Sigmoid colon (tissue), 7 donors: ENCODE data around the gene OR5B17. TPM values are rescaled to one million over a fixed set of nuclear protein-coding genes. Genes with fewer than 3 reads are reported as not detected.

Experiments used
- DNase-seq: peaks from one replicate; pipeline ENCODE4 v3.0.0-alpha.2; 2019
- H3K27ac ChIP-seq, 4 donors: fragments of 200-600 bp; sonication (generic); one replicate each; pipeline ENCODE4 v1.5.1; 2016 to 2019; ENCODE audit warnings: mild to moderate bottlenecking in 1 of 4
- H3K27me3 ChIP-seq, 3 donors: fragments of 200-600 bp; sonication (generic); one replicate each; pipeline ENCODE4 v1.5.1; 2019; ENCODE audit warnings: mild to moderate bottlenecking in 1 of 3
- H3K36me3 ChIP-seq, 4 donors: fragments of 200-600 bp; sonication (generic); one replicate each; pipeline ENCODE4 v1.5.1; 2016 to 2019
- H3K4me1 ChIP-seq, 4 donors: fragments of 200-600 bp; sonication (generic); one replicate each; pipeline ENCODE4 v1.5.1; 2017 to 2019
- H3K4me3 ChIP-seq, 4 donors: fragments of 200-600 bp; sonication (generic); one replicate each; pipeline ENCODE4 v1.5.1; 2017 to 2019; ENCODE audit warnings: mild to moderate bottlenecking in 2 of 4, moderate library complexity in 1 of 4
- H3K9me3 ChIP-seq, 4 donors: fragments of 200-600 bp in 3 of 4; sonication (generic) in 3 of 4; one replicate each; pipeline versions ENCODE4 v1.5.1 to v1.6.1; 2013 to 2019
- CTCF ChIP-seq, 4 experiments: fragments of 450-650 bp in 3 of 4; fragments of 200-600 bp in 1 of 4; IDR thresholded peaks; one replicate each; pipeline ENCODE4 v1.5.1; 2016 to 2019; ENCODE audit warnings: antibody characterized with exemption in 4 of 4, mild to moderate bottlenecking in 3 of 4, moderate library complexity in 2 of 4
- EP300 ChIP-seq, 4 donors: sonication (generic); formaldehyde crosslinking; IDR thresholded peaks; one replicate each; pipeline ENCODE4 v1.6.1; 2017; ENCODE audit warnings: antibody characterized with exemption in 4 of 4
- POLR2A ChIP-seq, 2 donors: fragments of 450-650 bp; IDR thresholded peaks; one replicate each; pipeline ENCODE4 v1.6.1; 2016; ENCODE audit warnings: antibody characterized with exemption in 2 of 2, mild to moderate bottlenecking in 2 of 2, moderate library complexity in 2 of 2
- POLR2AphosphoS5 ChIP-seq, 4 donors: sonication (generic); formaldehyde crosslinking; IDR thresholded peaks; one replicate each; pipeline ENCODE4 v1.6.1; 2017; ENCODE audit warnings: antibody characterized with exemption in 4 of 4
- WGBS, 2 donors: extraction: QIAGEN DNeasy Blood & Tissue Kit; methylation state at CpG; one replicate each; pipeline ENCODE4 v1.1.7; 2013; 5-methylcytosine and 5-hydroxymethylcytosine counted together
- intact Hi-C: fragments of 100-400 bp; cut with DNase I; formaldehyde crosslinking; loops from one replicate; pipeline ENCODE4 v1.15.1; 2023
- polyA plus RNA-seq, 3 donors: library from polyadenylated mRNA; stranded (reverse); fragments of 200-250 nt; gene quantifications; one replicate each; pipeline ENCODE4 v1.2.3, GENCODE V29; 2013
- total RNA-seq, 4 donors: library from RNA; depleted of rRNA; stranded (reverse); fragments of >200 nt; gene quantifications; one replicate each; pipeline ENCODE4 v1.1.0, GENCODE V29; 2016
- donor health status: healthy with polysubstance abuse.
- donor health status: Bipolar disorder and iron deficiency.
- donor health status: healthy.

OR5B17 gene
- total and polyA plus RNA-seq, 7 donors, result not detected

- DNase-seq, result no peak
- no peaks in the 10 kb centered on the region for H3K27me3 ChIP-seq
- H3K27ac ChIP-seq, result no peak overlapping the region
- intact Hi-C loops, result no loop called here
- H3K4me1 ChIP-seq, result no peaks in the 10 kb centered on the region
- TF ChIP-seq POLR2A (IDR thresholded peaks at IDR 0.05), result no peak
- no peak for TF ChIP-seq POLR2AphosphoS5 (IDR thresholded peaks at IDR 0.05)
- no peak for TF ChIP-seq CTCF (IDR thresholded peaks at IDR 0.05)
- TF ChIP-seq EP300 (IDR thresholded peaks at IDR 0.05), result no peak
- no peak overlapping the region for H3K4me3 ChIP-seq
- WGBS, 2 donors, result 92 to 95% methylated on average over 1 of the region's 1 CpG
- peaks cover 0 to 5% (median 0%) of the 10 kb centered on the region in 4 donors for H3K9me3 ChIP-seq
- H3K36me3 ChIP-seq, result no peaks in the 10 kb centered on the region
Measured at GRCh38 chr11:58391879-58392278, 33.0 kb upstream of the OR5B17 start.

DNA sequence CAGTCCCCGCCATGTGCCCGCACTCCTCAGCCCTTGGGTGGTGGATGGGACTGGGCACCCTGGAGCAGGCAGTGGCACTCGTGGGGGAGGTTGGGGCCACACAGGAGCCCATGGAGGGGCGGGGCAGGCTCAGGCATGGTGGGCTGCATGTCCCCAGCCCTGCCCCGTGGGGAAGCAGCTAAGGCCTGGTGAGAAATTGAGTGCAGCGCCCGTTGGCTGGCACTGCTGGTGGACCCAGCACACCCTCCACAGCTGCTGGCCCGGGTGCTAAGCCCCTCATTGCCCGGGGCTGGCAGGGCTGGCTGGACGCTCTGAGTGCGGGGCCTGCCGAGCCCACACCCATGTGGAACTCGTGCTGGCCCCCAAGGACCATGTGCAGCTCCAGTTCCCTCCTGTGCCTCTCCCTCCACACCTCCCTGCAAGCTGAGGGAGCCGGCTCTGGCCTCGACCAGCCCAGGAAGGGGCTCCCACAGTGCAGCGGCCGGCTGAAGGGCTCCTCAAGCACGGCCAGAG, 31.7 kb upstream of the OR5B17 start:
- DNase-seq, result no peak
- Histone ChIP-seq H3K4me3 (no peak overlapping the region), H3K27me3 (no peaks in the 10 kb centered on the region), H3K36me3 (no peaks in the 10 kb centered on the region), H3K9me3 (peaks cover 0 to 5% (median 0%) of the 10 kb centered on the region in 4 donors), H3K27ac (no peak overlapping the region), H3K4me1 (no peaks in the 10 kb centered on the region)
- TF ChIP-seq EP300 (IDR thresholded peaks at IDR 0.05) (no peak), CTCF (IDR thresholded peaks at IDR 0.05) (no peak)
- 85 to 89% methylated on average over 18 of the region's 18 CpGs for WGBS, 2 donors
- intact Hi-C loops, result no loop called here

- Histone ChIP-seq H3K4me1 (no peaks in the 10 kb centered on the region), H3K9me3 (no peaks in the 10 kb centered on the region), H3K27ac (no peak overlapping the region), H3K27me3 (no peaks in the 10 kb centered on the region), H3K4me3 (no peak overlapping the region), H3K36me3 (no peaks in the 10 kb centered on the region)
- DNase-seq, result no peak
- WGBS, 2 donors, result 86 to 90% methylated on average over 3 of the region's 3 CpGs
- intact Hi-C loops, result no loop called here
- no peak for TF ChIP-seq CTCF (IDR thresholded peaks at IDR 0.05)
- TF ChIP-seq POLR2A (IDR thresholded peaks at IDR 0.05), result no peak
- TF ChIP-seq EP300 (IDR thresholded peaks at IDR 0.05), result no peak
- no peak for TF ChIP-seq POLR2AphosphoS5 (IDR thresholded peaks at IDR 0.05)
Measured at GRCh38 chr11:58354727-58355126, 4.1 kb downstream of the OR5B17 start.

DNA sequence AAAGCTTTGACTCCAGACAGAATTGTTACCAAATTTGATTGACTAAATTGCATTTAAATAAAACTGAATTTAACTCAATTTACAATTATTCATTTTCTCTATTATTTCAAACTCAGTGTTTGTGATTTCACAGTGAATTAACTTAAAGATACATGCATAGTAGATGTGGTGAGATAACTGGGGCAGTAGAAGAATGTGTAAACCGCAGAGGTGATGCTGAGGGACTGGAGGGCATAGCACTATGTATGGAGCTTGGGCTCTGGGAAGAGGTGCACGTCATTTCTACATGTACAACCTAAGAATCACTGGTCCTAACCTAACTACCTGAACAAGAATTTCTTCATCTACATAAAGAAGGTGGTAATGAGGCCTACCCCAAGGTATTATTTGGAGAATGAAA, 13.7 kb downstream of the OR5B17 start:
- Histone ChIP-seq H3K9me3 (no peaks in the 10 kb centered on the region), H3K4me1 (no peaks in the 10 kb centered on the region), H3K36me3 (no peaks in the 10 kb centered on the region), H3K27me3 (no peaks in the 10 kb centered on the region), H3K4me3 (no peak overlapping the region), H3K27ac (no peak overlapping the region)
- TF ChIP-seq EP300 (IDR thresholded peaks at IDR 0.05) (no peak), CTCF (IDR thresholded peaks at IDR 0.05) (no peak), POLR2AphosphoS5 (IDR thresholded peaks at IDR 0.05) (no peak), POLR2A (IDR thresholded peaks at IDR 0.05) (no peak)
- WGBS, 2 donors, result 43 to 53% methylated on average over 2 of the region's 2 CpGs
- DNase-seq, result no peak
- intact Hi-C loops, result no loop called here

GRCh38 chr11:58334708-58335107, 24.2 kb downstream of the OR5B17 start:
- H3K27ac ChIP-seq, result no peak overlapping the region
- no peaks in the 10 kb centered on the region for H3K27me3 ChIP-seq
- no peaks in the 10 kb centered on the region for H3K9me3 ChIP-seq
- intact Hi-C loops, result no loop called here
- no peaks in the 10 kb centered on the region for H3K36me3 ChIP-seq
- no peak for DNase-seq
- TF ChIP-seq CTCF (IDR thresholded peaks at IDR 0.05) (no peak), EP300 (IDR thresholded peaks at IDR 0.05) (no peak), POLR2AphosphoS5 (IDR thresholded peaks at IDR 0.05) (no peak), POLR2A (IDR thresholded peaks at IDR 0.05) (no peak)
- H3K4me3 ChIP-seq, result no peak overlapping the region
- no peaks in the 10 kb centered on the region for H3K4me1 ChIP-seq
